Fibroblast of skin of right quadriceps (primary cell): Measurements from ENCODE around the gene MINDY4.

Experiments used
- DNase-seq: peaks from one replicate; pipeline ENCODE4 v3.0.0-alpha.2; 2013

MINDY4 gene

GRCh38 chr7:30884881-30885280, 113.7 kb downstream of the MINDY4 start:
- DNase-seq: no peak

- DNase-seq: peak; percentile 78
Observed at GRCh38 chr7:30886608-30887011, 115.4 kb downstream of the MINDY4 start.

- DNase-seq: no peak
Observed at GRCh38 chr7:30887464-30887872, 116.3 kb downstream of the MINDY4 start.

DNA sequence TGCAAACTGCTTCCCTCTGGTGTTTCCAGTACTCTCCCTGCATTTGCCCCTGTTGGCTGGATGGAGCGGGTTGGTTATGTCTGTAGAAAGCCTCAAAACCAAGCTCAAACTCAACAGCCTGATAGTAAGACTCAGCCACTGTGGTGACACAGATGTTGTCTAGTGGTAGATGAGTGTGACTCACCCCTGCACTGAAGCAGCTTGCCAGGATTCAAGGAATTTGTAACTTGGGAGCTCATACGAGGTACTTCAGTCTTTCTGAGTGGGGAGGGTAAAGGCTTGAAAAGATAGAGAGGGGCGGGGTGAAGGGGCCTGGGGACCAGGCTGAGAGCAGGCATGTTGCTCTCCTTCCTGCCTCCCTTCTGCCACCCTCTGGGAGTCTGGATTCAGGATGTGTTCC, 117.5 kb downstream of the MINDY4 start:
- DNase-seq: peak; percentile 95

- peak; percentile 27 for DNase-seq
Observed at GRCh38 chr7:30890226-30890625, 119.0 kb downstream of the MINDY4 start.

DNA sequence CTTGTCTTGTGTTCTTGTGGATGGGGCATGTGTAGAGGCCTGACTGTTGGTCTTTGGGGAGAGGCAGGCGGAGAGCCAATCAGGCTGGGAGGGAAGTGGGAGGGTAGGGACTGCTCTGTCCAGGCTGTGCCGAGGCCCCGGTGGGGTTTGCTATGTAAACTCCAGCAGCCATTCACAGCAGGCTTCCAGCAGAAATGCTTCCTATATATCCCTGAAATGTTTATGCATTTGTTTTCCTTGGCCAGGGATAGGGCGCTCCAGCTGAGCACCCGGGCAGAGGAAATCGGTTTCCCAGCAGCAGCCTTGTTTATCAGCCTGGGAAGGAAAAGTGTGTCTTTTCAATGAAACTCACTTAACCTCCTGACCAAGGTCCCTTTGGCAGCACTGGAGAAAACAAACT, 122.1 kb downstream of the MINDY4 start:
- no peak for DNase-seq

DNA sequence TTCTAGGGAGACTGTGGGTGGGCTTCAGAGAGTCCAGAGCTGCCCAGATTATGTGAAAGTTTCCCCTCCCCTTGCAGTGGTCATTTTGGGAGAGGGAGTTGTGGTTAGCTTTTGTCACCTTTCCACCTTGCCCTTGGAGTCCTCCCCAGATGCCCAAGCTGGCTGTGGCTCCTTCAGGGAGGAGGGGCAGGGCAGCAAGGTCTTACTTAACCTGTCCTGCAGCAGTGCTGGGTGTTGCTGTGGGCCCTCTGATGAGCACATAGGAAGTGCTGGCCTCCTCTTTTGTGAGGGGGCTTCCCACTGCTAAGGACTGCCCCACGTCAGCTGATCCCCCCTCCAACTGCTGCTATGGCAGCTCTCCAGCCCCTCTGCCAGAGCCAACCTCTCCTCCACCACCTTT, 122.8 kb downstream of the MINDY4 start:
- no peak for DNase-seq

- no peak for DNase-seq
Observed at GRCh38 chr7:30894866-30895605, 123.8 kb downstream of the MINDY4 start.

DNA sequence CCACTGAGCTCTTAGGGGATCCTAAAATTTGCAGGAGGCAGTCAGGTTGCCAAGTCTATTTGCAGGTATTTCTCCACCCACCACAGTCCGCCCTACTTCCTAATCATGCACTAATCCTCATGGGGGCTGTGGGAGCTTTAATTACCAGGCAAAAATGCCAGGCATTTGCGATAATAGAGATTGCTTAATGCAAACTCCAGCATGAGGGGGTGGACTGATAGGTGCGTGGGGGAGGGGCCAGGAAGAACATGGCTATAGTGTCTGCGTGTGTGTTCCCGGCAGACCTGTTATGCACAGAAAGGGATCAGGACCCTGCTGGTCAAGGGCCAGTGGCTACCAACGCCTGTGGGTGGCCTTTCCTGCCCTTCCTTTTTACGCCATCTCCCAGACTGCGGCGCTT, 124.8 kb downstream of the MINDY4 start:
- DNase-seq: peak; percentile 67

- DNase-seq: no peak
Observed at GRCh38 chr7:30896783-30897637, 125.8 kb downstream of the MINDY4 start.

- no peak for DNase-seq
Observed at GRCh38 chr7:30897770-30898169, 126.6 kb downstream of the MINDY4 start.

DNA sequence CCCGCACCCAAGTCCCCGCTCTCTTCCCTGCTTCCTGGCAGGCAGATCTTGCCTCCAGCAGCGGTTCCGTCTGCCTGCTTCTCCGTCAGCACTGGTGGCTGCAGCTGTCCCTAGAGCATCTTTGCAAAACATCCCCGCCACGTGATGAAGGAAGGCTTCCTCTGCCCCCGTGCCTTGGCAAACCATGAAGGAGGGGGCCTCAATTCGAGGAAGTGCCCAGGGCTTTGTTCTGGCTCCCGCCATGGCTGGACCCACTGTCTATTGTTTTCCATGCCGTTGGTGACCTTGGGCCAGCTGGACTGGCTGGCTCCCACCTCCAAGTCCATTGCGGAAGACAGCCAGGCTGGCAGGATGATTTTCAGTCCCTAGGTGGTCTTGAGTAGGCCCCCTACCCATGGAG, 127.2 kb downstream of the MINDY4 start:
- no peak for DNase-seq

- no peak for DNase-seq
Observed at GRCh38 chr7:30899066-30899465, 127.8 kb downstream of the MINDY4 start.

DNA sequence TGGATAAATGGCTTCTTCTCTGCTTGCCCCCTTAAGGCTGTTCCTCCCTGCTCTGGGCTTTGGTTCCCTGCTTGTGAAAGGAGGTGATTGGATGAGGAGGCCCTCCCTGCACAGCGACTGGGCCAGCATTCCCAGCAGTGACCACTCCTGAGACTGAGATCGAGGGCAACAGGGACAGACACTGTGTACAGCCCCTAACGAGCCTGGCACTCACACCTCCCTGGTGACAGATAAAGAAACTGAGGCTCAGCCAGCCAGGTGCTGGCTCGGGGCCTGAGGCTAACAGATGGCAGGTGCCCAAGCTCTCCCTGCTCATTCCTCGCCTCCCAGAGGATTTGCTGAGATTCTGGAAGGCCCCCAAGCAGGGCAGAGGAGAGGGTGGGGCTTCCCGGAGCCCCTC, 128.4 kb downstream of the MINDY4 start:
- no peak for DNase-seq

GRCh38 chr7:30900053-30900452, 128.8 kb downstream of the MINDY4 start:
- DNase-seq: no peak

DNA sequence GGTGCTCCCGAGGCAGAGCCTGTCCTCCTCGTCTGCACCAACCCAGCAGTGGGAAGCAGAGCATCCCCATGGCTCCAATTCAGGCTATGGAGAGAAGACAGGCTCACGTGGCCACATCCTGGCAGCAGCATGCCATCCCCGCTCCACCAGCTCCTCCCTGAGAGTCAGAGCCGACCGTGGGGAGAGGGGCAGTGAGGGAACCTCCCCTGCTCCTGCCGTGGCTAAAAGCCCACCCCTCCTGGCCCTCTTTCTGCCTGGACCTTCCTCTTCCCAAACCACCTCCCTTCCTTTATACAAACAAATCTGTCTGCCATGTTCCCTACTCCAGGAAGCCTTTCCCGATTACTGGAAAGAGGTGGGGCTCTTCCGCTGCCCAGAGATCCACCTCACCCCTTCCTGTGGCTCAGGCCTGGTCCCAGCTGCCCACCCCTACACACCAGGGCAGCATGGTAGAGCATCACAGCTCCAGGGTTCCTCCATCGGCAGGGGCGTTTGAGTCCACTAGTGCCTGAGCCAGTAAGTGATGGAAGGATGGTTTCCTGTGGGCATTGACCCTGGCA, 129.7 kb downstream of the MINDY4 start:
- DNase-seq: no peak

DNA sequence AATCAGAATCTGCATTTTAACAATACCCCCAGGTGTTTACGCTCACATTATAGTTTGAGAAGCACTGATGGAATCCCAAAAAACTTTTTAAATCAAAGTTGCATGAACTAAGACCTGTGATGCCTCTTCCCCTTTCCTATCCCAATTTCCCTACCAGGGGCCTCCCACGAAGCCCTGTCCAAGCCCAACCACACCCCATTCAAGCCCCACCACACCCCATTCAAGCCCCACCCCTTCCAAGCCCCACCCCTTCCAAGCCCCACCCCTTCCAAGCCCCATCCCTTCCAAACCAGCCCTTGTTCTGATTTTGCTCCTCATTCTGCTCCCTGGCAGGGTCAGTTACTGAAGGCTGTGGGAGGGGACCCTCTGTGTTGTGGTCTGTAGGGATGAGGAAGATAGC, 130.6 kb downstream of the MINDY4 start:
- no peak for DNase-seq

- no peak for DNase-seq
Observed at GRCh38 chr7:30902466-30902865, 131.2 kb downstream of the MINDY4 start.

- DNase-seq: no peak
Observed at GRCh38 chr7:30903146-30903545, 131.9 kb downstream of the MINDY4 start.

DNA sequence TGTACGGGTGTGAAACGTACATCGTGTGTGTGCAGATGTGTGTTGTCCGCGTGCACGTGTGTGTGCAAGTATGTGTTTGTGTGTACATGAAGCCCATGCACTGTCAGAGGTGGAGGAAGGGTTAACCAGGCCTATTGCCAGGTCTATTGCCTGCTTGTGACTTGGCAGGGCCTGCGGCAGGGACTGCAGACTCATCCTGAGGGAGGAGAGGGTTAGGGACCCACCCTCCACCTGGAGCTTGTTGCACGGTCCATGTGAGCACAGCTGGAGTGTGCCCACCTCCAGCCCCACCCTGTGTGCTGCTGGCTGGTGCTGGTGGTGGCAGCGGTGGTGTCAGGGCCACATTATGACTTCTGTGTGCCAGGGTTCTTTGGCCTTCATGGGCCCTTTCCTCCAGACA, 133.3 kb downstream of the MINDY4 start:
- DNase-seq: no peak

- no peak for DNase-seq
Observed at GRCh38 chr7:30905078-30906012, 134.1 kb downstream of the MINDY4 start.

GRCh38 chr7:30906014-30906413, 134.8 kb downstream of the MINDY4 start:
- no peak for DNase-seq
